ENCODE data around the gene MUC6.
"Not testable (repeated sequence)": the region's sequence is repeated elsewhere in the genome, so short reads cannot be mapped to it uniquely, and the experiment has no call there.

MUC6 gene

DNA sequence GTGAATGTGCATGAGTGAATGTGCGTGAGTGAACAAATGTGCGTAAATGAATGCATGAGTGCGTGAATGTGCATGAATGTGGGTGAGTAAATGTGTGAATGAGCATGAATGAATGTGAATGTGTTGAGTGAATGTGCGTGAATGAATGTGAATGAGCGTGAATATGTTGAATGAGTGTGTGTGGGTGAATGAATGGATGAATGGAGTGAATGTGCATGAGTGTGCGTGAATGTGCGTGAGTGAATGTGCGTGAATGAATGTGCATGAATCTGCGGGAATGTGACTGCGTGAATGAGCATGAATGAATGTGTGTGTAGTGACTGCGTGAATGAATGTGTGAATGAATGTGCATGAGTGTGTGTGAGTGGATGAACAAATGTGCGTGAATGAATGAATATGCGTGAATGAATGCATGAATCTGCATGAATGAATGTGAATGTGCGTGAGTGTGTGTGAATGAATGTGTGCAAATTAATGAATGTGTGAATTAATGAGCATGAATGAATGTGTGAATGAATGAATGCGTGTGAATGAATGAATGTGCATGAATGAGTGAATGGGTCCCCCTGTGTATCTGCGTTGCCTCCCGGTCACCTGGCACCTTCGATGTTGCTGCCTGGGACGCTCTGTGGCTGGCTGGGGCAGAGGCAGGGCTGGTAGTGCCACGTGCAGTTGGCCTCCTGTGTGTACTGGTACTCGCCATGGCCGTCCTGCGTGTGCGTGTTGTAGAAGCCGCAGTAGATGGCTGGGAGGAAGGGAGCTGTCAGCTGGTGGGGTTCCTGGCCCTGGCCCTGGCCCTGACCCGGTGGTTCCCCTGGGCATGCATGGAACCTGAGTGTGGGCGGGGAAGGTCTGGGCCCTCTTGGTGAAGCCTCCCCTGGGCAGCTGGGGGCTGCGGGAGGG lies 13.4 kb downstream of the MUC6 start:
- Histone ChIP-seq H3K27me3 (replicated peaks; ENCODE audit: control insufficient read depth, insufficient read depth, low read length, poor library complexity, severe bottlenecking) (no peaks in the 10 kb centered on the region), H3K27ac (ENCODE audit: insufficient read depth, low read length, poor library complexity, severe bottlenecking) (no peak overlapping the region), H3K9me3 (ENCODE audit: control insufficient read depth, low read length) (no peaks in the 10 kb centered on the region), H3K36me3 (ENCODE audit: control insufficient read depth, insufficient read depth, low read length) (no peaks in the 10 kb centered on the region), H3K4me3 (ENCODE audit: insufficient read depth, low read depth, low read length, poor library complexity, severe bottlenecking) (no peak overlapping the region), H3K4me1 (ENCODE audit: control insufficient read depth, insufficient read depth, low read length, poor library complexity, severe bottlenecking) (no peaks in the 10 kb centered on the region)
- no peak for DNase-seq

- DNase-seq = no peak
- Histone ChIP-seq H3K4me1 (ENCODE audit: control insufficient read depth, insufficient read depth, low read length, poor library complexity, severe bottlenecking) (no peaks in the 10 kb centered on the region), H3K4me3 (ENCODE audit: insufficient read depth, low read depth, low read length, poor library complexity, severe bottlenecking) (no peak overlapping the region), H3K27me3 (replicated peaks; ENCODE audit: control insufficient read depth, insufficient read depth, low read length, poor library complexity, severe bottlenecking) (no peaks in the 10 kb centered on the region), H3K36me3 (ENCODE audit: control insufficient read depth, insufficient read depth, low read length) (no peaks in the 10 kb centered on the region), H3K9me3 (ENCODE audit: control insufficient read depth, low read length) (no peaks in the 10 kb centered on the region), H3K27ac (ENCODE audit: insufficient read depth, low read length, poor library complexity, severe bottlenecking) (no peak overlapping the region)
Observed at GRCh38 chr11:1022411-1022810, 14.1 kb downstream of the MUC6 start.

DNA sequence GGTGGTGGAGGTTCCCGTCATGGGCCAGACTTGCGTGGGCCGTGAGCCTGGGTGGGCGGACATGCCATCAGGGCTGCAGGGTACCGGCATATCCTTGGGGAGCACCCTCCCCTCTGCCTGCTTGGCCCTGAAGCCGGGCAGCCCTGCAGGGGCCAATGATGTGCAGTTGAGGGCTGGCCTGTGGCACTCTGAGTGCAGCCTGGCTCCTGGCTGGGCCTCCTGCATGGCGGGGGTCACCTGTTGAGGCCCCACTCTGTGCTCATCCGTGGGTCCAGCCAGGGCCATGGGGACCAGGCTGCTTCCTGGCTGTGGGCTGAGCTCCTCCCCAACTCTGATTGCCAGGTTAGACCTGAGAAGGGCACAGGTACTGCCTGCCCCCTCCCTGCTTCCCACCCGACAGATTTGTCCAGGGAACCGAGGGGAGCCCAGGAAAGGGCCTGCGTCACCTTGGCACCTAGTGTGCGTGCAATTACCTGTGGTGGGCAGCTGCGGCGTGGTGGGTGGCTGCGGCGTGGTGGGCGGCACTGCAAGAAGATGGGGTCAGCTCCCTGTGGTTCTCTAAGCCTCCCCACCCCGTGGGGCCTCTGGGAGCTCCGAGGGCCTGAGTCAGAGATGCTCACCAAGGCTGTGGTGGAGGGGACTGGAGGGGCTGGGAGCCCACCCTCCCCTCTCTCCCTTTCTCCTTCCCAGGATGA lies 16.2 kb downstream of the MUC6 start:
- H3K27me3 ChIP-seq (replicated peaks; ENCODE audit: control insufficient read depth, insufficient read depth, low read length, poor library complexity, severe bottlenecking) = no peaks in the 10 kb centered on the region
- DNase-seq = no peak
- no peak overlapping the region for H3K4me3 ChIP-seq (ENCODE audit: insufficient read depth, low read depth, low read length, poor library complexity, severe bottlenecking)
- H3K9me3 ChIP-seq (ENCODE audit: control insufficient read depth, low read length) = no peaks in the 10 kb centered on the region
- no peaks in the 10 kb centered on the region for H3K4me1 ChIP-seq (ENCODE audit: control insufficient read depth, insufficient read depth, low read length, poor library complexity, severe bottlenecking)
- H3K27ac ChIP-seq (ENCODE audit: insufficient read depth, low read length, poor library complexity, severe bottlenecking) = no peak overlapping the region
- no peaks in the 10 kb centered on the region for H3K36me3 ChIP-seq (ENCODE audit: control insufficient read depth, insufficient read depth, low read length)

- no peak for DNase-seq
- H3K4me3 ChIP-seq (ENCODE audit: insufficient read depth, low read depth, low read length, poor library complexity, severe bottlenecking) = no peak overlapping the region
- no peak overlapping the region for H3K27ac ChIP-seq (ENCODE audit: insufficient read depth, low read length, poor library complexity, severe bottlenecking)
- H3K36me3 ChIP-seq (ENCODE audit: control insufficient read depth, insufficient read depth, low read length) = no peaks in the 10 kb centered on the region
- H3K9me3 ChIP-seq (ENCODE audit: control insufficient read depth, low read length) = no peaks in the 10 kb centered on the region
- no peaks in the 10 kb centered on the region for H3K4me1 ChIP-seq (ENCODE audit: control insufficient read depth, insufficient read depth, low read length, poor library complexity, severe bottlenecking)
- no peaks in the 10 kb centered on the region for H3K27me3 ChIP-seq (replicated peaks; ENCODE audit: control insufficient read depth, insufficient read depth, low read length, poor library complexity, severe bottlenecking)
Observed at GRCh38 chr11:1019321-1019910, 17.1 kb downstream of the MUC6 start.

- no peak for DNase-seq
- no peaks in the 10 kb centered on the region for H3K36me3 ChIP-seq (ENCODE audit: control insufficient read depth, insufficient read depth, low read length)
- no peak overlapping the region for H3K4me3 ChIP-seq (ENCODE audit: insufficient read depth, low read depth, low read length, poor library complexity, severe bottlenecking)
- H3K9me3 ChIP-seq (ENCODE audit: control insufficient read depth, low read length) = no peaks in the 10 kb centered on the region
- no peaks in the 10 kb centered on the region for H3K4me1 ChIP-seq (ENCODE audit: control insufficient read depth, insufficient read depth, low read length, poor library complexity, severe bottlenecking)
- H3K27me3 ChIP-seq (replicated peaks; ENCODE audit: control insufficient read depth, insufficient read depth, low read length, poor library complexity, severe bottlenecking) = no peaks in the 10 kb centered on the region
- no peak overlapping the region for H3K27ac ChIP-seq (ENCODE audit: insufficient read depth, low read length, poor library complexity, severe bottlenecking)
Observed at GRCh38 chr11:1018091-1018490, 18.4 kb downstream of the MUC6 start.

GRCh38 chr11:1017269-1018005 lies 19.1 kb downstream of the MUC6 start:
- Histone ChIP-seq H3K27ac (ENCODE audit: insufficient read depth, low read length, poor library complexity, severe bottlenecking) (no peak overlapping the region), H3K9me3 (ENCODE audit: control insufficient read depth, low read length) (no peaks in the 10 kb centered on the region), H3K4me3 (ENCODE audit: insufficient read depth, low read depth, low read length, poor library complexity, severe bottlenecking) (no peak overlapping the region), H3K36me3 (ENCODE audit: control insufficient read depth, insufficient read depth, low read length) (no peaks in the 10 kb centered on the region), H3K4me1 (ENCODE audit: control insufficient read depth, insufficient read depth, low read length, poor library complexity, severe bottlenecking) (no peaks in the 10 kb centered on the region), H3K27me3 (replicated peaks; ENCODE audit: control insufficient read depth, insufficient read depth, low read length, poor library complexity, severe bottlenecking) (no peaks in the 10 kb centered on the region)
- no peak for DNase-seq

DNA sequence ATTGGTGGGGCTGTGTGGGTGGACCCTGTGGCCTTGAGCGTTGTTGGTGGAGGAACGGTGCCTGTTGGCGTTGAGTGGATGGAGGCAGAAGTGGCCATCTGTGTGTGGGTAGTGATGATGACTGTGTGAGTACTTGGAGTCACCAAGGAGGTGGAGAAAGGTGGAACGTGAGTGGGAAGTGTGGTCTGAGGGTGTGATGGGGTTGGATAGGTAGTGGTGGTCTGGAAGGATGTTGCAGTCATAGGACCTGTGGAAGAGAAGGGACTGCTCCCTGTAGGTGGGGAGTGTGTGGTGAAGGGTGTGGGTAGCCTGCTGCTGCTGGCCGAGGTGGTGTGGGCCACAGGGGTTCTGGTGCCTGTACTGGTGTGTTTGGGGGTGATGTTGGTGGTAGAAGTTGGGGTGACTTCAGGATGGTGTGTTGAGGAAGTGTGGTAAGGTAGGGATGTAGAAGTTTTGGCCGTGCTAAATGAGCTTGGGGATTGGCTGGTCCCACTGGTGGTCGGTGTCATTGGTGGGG lies 19.9 kb downstream of the MUC6 start:
- H3K4me3 ChIP-seq (ENCODE audit: insufficient read depth, low read depth, low read length, poor library complexity, severe bottlenecking); H3K4me1 ChIP-seq (ENCODE audit: control insufficient read depth, insufficient read depth, low read length, poor library complexity, severe bottlenecking); H3K27ac ChIP-seq (ENCODE audit: insufficient read depth, low read length, poor library complexity, severe bottlenecking); H3K9me3 ChIP-seq (ENCODE audit: control insufficient read depth, low read length); H3K27me3 ChIP-seq (replicated peaks; ENCODE audit: control insufficient read depth, insufficient read depth, low read length, poor library complexity, severe bottlenecking); DNase-seq; H3K36me3 ChIP-seq (ENCODE audit: control insufficient read depth, insufficient read depth, low read length): not testable (repeated sequence)

DNA sequence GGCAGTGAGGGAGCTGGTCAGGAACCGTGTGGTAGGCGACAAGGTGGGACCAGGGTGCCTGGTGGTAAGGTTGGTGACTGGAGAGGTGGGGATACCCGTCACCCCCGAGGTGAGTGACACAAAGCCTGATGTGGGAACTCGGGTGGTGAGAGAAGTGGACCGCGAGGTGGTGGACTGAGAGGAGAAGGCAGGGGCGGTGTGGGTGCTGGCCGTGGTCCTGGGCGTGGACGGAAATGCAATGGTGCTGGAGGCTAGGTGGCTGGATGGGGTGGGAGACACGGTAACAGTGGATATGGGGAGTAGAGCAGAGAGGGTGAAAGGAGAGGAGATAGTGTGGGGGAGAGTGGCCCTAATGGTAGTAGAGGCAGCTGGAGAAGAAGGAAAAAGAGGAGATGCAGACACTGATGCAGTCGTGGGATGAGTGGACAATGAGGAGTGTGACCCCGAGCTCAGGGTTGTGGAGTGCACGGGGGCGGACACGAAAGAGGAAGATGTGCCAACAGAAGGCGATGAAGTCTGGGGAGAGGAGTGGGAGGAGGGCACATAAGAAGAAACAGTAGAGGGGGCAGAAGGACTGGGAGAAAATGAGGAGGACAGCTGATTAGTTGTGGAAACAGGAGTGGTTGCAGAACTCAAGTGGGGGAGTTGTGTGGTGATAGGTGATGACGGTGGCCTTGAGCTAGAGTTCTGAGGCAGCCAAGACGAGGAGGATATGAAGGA lies 20.5 kb downstream of the MUC6 start:
- H3K36me3 ChIP-seq (ENCODE audit: control insufficient read depth, insufficient read depth, low read length) = peaks cover 10% of the 10 kb centered on the region
- H3K27ac ChIP-seq (ENCODE audit: insufficient read depth, low read length, poor library complexity, severe bottlenecking) = no peak overlapping the region
- DNase-seq = no peak
- no peaks in the 10 kb centered on the region for H3K4me1 ChIP-seq (ENCODE audit: control insufficient read depth, insufficient read depth, low read length, poor library complexity, severe bottlenecking)
- no peak overlapping the region for H3K4me3 ChIP-seq (ENCODE audit: insufficient read depth, low read depth, low read length, poor library complexity, severe bottlenecking)
- no peaks in the 10 kb centered on the region for H3K27me3 ChIP-seq (replicated peaks; ENCODE audit: control insufficient read depth, insufficient read depth, low read length, poor library complexity, severe bottlenecking)
- H3K9me3 ChIP-seq (ENCODE audit: control insufficient read depth, low read length) = no peaks in the 10 kb centered on the region

DNA sequence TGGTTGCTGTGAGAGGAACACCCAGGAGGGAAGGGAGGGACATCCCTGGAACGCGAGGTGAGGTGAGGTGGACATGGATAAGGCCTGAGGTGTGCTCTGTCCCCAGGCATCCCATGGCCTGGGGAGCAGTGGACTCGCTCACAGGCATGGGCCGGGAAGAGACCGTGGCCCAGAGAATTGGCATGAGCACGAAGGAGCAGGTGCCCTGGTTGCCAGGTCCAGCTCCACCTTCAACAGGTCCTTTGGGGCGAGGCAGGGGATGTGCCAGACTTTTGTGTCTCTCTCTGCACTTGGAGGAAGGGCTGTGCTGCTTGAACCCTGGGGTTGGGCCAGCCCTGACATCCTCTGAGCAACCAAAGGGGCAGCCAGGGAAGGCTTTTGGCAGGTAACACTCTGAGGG lies 21.5 kb downstream of the MUC6 start:
- no peak overlapping the region for H3K4me3 ChIP-seq (ENCODE audit: insufficient read depth, low read depth, low read length, poor library complexity, severe bottlenecking)
- H3K27ac ChIP-seq (ENCODE audit: insufficient read depth, low read length, poor library complexity, severe bottlenecking) = no peak overlapping the region
- no peaks in the 10 kb centered on the region for H3K4me1 ChIP-seq (ENCODE audit: control insufficient read depth, insufficient read depth, low read length, poor library complexity, severe bottlenecking)
- H3K9me3 ChIP-seq (ENCODE audit: control insufficient read depth, low read length) = no peaks in the 10 kb centered on the region
- peaks cover 19% of the 10 kb centered on the region for H3K36me3 ChIP-seq (ENCODE audit: control insufficient read depth, insufficient read depth, low read length)
- no peaks in the 10 kb centered on the region for H3K27me3 ChIP-seq (replicated peaks; ENCODE audit: control insufficient read depth, insufficient read depth, low read length, poor library complexity, severe bottlenecking)
- DNase-seq = no peak

Data from effector memory CD4-positive, alpha-beta T cell (primary cell).